ENCODE measurements around the gene MIX23.

- TF ChIP-seq CTCF (IDR thresholded peaks at IDR 0.05; ENCODE audit: low read depth, low read length) (no peak), EZH2phosphoT487 (IDR thresholded peaks at IDR 0.05; ENCODE audit: low read depth) (no peak)
These were observed 69.8 kb downstream of the MIX23 start for GRCh38 chr3:122313281-122313680.

All from OCI-LY3 (cell line).